ENCODE measurements around the gene ZNF48.

The ZNF48 gene

DNA sequence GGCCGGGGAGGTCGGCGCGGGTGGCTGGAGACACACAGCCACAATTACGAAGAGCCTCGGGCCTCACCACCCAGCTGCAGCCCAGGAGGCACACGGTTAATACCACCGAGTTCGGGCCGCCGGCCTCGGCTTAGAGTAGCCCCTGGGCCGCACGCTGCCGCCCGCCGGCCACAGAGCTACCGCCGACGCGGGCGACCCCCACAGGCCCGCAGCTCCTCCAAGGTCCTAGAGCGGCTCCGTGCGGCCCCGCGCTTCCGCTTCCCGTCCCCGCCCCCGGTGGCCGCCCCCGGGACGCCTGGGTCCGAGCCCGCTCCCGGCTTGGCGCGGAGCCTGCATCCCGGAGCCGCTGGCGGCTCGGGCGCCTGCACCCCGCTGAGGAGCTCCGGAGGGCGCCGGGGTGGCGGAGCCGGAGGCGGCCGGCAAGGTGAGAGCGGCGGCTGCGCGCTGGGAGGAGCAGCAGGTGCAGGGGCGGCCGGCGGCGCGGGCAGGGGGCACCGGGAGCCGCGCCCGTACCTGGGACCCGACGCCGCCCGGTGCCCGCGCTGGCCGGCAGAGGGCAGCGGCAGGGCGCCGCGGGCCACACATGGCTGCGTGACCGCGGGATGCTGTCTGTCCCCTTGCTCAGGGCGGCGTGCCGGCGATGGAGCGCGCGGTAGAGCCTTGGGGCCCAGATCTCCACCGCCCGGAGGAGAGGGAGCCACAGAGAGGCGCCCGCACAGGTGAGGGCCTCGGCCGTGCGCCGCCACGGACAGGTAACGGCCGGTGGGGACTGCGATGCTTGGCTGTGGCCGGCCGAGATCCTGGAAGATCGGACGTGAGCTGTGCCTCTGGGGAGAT lies at the start of gene ZNF48:
TSS of gene ZNF48 (plus strand) at position 266 of the 837 bp plus-strand sequence. CDS start at position 641, 375 bp downstream.
- DNase-seq = peak; percentile 60 to 76

DNA sequence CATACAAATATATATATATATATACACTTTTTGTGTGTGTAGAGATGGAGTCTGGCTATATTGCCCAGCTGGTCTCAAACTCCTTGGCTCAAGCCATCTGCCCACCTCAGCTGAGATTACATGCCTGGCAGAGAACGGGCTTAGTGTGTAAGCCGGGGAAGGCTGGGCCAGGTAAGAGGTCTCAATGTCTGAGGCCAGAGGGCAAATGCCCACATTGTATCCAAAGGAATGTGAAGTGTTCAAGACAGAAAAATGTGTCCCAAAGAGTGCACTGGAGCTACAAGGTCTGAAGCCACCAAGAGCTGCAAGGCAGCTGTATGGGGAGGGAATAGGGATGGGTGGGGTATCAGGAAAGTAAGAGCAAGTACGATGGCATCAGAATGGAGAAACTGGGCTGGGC lies 48.9 kb upstream of the ZNF48 start:
- DNase-seq = no peak

DNA sequence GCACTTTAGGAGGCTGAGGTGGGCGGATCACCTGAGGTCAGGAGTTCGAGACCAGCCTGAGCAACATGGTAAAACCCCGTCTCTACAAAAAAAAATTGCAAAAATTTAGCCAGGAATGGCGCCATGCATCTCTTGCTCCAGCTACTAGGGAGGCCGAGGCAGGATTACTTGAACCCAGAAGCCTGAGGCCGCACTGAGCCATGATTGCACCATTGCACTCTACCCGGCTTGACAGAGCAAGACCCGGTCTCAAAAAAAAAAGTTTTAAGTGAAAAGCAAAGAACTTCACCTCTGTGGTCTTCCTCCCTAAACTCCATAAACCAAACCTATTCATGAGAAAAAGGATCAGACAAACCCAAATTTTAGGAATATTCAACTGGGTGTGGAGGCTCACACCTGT lies 47.1 kb upstream of the ZNF48 start:
- no peak for DNase-seq

DNA sequence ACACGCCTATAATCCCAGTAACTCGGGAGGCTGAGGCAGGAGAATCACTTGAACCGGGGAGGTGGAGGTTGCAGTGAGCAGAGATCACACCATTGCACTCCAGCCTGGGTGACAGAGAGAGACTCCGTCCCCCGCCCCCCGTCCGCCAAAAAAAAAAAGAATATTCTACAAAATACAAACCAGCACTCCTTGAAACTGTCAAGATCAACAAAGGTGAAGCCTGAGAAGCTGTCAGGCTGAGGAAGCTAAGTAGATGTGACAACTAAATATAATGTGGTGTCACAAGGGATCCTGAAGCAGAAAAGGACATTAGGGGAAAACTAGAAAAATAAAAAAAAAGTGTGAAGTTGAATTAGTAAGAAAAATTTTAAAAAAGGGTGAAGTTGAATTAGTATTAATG lies 46.3 kb upstream of the ZNF48 start:
- no peak for DNase-seq

DNA sequence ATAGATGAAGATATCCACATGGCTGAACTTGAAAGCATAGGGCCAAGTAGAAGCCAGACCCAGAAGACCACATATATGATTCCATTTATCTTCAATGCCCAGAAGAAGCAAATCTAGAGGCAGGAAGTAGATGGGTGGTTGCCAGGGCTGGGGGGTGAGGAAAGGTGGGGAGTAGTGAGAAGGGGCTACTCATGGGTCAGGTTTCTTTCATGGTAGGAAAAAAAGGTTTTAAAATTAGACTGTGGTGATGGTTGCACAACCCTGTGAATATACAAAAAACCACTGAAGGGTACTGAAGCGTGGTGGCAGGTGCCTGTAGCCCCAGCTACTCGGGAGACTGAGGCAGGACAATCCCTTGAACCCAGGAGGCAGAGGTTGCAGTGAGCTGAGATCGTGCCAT lies 45.5 kb upstream of the ZNF48 start:
- DNase-seq = no peak

DNA sequence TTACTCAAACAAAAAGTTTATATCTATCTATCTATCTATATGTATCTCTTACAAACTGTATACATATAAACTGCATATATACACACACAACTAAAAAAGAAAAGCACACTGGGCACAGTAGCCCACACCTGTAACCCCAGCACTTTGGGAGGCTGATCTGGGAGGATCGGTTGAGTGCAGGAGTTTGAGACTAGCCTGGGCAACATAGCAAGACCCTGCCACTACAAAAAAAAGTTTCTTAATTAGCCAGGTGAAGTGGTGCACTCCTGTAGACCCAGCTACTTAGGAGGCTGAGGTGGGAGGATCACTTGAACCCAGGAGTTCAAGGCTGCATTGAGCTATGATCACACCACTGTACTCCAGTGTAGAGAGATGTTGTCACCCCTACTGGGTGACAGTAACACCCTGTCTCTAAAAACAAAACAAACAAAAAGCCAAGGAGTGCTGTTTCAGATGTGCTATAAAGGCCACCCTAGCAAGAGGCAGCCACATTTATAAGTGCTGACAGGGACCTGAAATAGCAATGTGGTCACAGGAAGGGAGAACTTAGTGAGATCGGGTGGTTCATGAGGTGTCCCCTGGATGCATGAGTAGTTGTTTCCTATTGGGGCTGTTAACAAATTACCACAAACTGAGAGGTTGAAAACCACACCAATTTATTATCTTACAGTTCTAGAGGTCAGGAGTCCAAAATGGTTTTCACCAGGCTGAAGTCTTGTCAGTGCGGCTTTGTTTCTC lies 44.9 kb upstream of the ZNF48 start:
- DNase-seq = peak; percentile 27 to 42

DNA sequence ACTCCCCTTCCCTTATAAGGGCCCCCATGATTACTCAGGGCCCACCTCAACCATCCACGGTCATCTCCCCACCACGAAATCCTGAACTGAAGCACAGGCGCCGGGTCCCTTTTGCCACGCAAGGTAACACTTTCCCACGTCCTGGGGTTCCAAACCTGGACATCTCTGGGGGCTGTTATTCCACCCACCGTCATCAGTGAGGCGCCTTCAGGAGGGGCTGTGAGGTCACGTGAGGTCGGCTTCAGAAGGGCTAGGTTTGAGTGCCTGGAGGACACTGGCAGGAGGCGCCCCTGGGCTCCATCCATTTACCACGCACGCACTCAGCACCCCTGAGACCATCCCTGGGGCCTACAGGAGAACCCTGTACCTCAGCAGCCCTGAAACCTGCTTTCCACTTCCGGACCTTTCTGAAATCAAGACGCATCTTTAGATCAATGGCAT lies 44.2 kb upstream of the ZNF48 start:
- no peak for DNase-seq

DNA sequence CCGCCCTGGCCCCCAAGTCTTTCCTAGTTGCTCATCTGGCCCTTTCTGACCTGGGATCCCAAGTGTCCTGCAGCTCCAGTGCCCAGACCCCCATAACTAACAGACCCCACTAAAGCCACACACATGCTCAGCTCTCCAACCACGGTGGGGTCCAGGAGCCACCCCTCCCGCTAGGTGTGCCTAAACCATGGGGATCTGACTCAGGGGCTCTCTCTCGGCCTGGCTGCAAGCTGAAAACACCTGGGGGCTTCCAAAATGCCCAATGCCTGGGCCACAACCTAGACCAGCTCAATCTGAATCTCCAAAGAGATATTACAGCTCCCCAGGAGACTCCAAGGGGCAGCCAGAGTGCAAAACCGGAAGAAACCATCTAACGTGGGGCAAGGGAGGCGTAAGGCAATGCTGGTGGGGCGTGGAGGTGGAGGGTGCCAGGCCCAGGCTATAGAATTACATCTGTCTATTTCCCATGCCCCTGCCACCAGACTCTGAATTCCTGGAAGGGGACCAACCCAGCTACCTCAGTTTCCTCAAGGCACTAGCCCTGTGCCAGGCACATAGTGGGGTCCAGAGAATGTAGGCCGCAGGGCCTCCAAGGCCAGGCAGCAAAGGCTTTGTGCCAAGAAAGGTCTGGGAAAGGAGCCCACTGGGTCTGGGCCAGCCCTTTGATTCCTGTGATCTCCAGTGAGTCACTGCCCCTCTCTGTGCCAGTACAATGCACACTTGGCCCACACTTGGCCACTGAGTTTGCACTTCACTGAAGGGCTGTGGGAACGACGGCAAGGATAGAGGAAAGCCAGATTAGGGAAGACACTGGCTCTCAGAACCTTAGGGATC lies 43.4 kb upstream of the ZNF48 start:
- no peak for DNase-seq

DNA sequence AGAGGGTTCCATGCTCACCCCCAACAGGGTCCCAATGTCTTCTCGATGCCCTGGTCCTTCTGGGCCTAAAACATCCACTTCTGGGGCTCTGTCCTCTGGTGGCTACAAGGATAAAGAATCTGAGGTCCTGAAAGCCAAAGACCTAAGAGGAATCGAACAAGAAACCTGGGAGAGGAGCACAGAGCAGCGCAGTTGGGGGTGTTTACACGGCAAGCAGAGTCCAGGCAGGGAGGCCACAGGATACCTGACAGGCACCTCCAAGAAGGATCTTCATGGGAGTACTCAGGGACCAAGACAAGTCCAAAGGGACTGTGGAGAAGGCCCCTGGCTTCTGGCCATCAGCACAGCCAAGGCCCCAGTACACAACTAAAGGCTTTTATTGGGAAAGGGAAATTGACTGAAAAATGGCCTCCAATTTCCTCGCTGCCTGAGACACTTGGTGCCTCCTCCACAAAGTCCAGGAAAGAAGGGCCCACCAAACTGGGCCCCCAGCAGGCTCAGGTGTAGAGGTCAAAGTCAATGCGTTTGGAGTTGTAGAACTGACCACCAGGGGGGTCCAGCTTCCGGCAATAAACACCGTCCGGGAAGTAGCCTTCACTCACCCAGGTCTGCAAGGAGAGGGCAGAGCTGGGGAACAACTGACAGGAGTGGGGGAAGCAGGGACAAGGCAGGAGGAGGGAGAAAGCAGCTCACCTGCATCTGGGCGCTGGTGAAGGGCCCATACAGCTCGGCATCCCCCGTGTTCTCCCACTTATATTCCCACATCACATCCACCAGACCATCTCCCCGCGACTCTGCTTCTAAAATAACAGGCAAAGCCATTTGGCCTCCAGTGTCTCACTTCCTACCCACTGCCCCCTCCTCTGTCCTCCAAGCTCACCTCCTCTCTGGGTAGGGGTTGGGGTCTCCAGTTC lies 42.5 kb upstream of the ZNF48 start:
- no peak for DNase-seq

DNA sequence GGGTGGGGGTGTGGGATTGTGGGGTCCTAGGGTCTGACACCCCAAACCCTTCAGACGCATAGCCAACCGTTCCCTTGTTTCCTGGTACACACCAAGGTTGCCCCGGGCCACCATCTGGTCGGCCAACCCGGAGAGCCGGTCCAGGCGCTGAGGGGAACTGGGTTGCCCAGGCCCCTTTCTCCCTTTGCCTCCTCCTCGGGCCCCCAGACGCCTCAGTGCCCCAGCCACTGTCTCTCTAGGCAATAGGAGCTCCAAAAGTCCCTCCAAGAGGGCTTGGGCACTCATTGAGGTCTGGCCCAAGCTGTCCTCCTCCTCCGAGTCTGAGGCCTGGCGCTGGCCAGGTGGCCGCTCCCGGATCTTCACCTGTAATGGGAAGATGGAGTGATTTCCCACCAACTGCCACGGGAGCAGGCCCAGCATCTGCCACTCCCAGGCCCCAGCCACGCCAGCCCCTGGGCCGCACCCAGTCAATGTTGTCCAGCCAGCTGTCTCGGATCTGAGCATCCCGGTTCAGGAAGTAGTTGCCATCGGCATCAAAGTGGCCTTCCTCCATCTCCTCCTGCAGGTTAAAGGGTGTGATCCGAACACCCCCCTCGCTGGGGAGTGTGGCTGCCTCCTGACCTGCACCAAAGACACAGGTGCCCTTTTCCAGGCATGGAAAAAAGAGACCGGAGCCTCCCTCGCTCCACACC lies 41.6 kb upstream of the ZNF48 start:
- no peak for DNase-seq

DNA sequence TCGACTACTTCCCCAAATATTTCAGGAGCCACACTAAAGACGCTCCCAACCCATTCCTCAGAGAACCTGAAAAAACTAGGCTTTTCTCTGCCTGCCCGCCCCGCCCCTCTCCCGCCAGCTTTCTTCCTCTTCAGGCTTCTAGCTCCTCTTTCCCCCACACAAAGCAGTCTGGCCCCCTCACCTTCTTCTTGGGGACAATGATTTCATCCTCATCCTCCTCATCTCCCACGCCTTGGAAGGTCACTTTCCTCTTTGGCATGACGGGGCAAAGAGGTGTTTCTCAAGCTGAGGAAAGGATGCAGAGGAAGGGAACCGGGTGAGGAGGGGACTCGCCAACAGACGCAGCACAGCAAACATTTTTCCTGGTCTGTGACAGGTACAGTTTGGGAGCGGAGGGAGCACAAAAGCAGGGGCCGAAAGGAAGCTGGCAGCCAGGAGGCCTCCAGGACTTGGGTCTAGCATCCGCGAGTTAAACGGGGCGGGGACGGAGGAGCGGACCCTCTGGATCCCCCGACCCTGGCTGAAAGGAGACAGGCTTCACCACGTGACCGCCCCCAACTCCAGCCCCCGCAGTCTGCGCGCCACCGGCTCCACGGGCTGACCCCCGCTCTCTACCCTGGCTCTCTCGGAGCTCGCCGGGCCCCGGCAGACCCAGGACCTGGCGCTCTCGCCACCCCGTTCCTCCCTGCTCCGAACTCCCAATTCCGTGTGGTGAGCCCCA lies 40.6 kb upstream of the ZNF48 start:
- DNase-seq = no peak

DNA sequence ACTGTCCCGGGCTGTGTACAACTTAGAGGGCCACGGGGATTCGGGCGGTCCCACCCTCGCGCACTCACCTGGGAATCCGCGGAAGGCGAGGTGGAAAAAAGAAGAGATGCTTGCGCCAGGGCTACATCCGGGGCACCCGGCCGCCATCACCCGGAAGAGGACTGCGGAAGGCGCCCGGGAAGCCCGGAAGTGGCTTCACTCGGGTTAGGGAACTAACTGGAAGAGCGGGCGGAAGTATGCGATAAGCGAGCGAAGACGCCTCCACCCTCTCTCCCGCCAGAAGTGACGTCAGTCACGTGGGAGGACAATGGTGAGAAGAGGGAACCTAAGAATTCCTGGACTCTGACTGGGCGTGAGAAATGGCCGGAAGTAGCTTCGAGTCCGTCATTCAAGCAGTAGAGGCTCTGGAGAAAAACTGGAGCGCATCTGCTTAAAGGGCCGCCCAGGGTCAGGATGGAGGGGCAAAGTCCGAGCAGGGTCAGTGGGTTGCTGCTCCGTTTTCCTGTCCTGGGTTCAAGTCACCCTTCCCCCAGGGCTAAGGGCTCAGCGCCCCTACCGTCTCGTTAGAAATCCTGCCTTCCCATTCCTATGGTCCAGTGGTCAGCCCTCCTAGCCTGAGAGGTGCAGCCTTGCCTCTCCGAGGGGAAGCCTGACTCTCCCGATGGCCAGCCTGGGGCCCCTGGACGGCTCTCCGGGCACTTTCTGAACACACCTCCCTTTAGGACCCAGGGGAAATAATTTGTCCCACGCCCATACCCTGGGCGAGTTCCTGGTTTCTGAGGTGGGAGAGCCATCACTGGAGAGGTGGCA lies 39.9 kb upstream of the ZNF48 start, which contains the start of gene CD2BP2:
TSS of gene CD2BP2 (minus strand) at position 165 of the 810 bp plus-strand sequence. CDS start 627 bp downstream, outside the sequence.
- DNase-seq = peak; percentile 89 to 92

DNA sequence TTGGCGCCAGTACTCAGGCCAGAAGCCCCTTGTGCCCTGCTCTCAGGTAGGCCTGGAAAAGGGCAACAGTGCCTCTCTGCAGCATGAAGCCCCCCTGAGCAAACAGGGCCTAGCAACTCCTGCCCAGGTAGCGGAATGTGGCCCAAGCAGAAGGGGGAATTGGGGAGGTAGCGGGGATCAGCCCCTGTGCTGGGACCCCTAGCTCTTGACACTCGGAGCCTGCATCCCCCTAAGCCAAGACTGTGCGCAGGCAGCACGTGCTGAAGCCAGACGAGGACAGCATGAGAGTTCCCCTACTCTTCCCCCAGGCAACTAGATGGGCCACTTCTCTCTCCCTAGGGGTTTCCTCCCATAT lies 39.3 kb upstream of the ZNF48 start:
- no peak for DNase-seq

DNA sequence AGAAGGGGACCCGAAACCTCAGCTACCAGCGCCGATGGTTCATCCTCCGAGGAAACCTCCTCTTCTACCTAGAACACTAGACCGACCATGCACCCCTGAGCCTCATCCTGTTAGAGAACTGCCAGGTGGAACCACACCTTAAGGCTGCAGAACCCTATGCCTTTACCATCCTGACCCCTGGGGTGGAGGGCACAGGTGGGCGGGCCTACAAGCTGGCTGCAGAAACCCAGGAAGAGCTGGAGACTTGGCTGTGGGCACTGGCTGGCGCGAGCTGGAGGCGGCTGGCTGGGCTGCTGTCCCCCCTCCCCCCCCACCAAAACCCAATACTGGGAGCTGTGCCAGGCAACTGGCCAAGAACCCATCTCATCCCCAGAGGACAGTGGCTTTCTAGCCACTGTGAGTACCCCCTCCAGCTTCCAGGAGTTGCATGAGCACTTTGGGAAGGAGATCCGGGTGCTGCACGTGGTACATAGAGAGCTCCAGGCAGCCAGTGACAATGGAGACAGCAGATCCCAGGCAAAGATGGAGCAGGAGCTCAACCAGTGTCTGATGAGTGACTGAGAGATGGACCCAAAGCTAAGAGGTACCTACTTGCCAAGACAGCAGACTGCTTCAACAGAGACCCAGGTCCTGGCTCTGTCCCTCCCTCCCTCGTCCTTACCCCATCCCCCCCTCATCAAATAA lies 38.7 kb upstream of the ZNF48 start:
- DNase-seq = no peak

DNA sequence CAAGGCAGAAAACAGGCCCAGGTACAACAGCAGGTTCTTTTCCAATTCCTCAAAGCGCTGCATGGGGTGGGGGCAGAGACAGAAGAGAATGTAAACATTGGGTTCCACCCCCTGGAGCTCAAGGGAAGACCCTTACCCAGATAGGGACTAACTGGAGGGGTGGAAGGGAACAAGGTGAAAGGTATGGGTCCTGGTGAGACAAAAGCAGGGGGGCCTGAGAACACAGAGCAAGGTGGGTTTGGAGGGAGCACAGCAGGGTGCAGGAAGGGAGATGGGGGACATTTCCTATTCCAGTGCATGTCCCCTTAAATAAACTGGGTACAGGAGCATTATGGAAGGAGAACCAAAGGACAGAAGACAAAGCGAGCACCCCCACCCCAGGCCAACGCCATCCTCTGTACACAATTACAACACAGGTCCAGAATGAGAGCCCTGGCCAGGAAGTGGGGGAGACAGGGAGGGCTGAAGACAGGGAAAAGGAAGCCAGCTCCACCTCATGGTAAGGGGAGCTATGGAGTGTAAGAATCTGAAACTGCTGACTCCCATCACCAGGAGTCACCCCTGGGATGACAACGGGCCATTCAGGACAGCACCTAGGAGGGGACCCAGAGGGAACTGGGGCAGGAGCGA lies 38.0 kb upstream of the ZNF48 start:
- DNase-seq = no peak

DNA sequence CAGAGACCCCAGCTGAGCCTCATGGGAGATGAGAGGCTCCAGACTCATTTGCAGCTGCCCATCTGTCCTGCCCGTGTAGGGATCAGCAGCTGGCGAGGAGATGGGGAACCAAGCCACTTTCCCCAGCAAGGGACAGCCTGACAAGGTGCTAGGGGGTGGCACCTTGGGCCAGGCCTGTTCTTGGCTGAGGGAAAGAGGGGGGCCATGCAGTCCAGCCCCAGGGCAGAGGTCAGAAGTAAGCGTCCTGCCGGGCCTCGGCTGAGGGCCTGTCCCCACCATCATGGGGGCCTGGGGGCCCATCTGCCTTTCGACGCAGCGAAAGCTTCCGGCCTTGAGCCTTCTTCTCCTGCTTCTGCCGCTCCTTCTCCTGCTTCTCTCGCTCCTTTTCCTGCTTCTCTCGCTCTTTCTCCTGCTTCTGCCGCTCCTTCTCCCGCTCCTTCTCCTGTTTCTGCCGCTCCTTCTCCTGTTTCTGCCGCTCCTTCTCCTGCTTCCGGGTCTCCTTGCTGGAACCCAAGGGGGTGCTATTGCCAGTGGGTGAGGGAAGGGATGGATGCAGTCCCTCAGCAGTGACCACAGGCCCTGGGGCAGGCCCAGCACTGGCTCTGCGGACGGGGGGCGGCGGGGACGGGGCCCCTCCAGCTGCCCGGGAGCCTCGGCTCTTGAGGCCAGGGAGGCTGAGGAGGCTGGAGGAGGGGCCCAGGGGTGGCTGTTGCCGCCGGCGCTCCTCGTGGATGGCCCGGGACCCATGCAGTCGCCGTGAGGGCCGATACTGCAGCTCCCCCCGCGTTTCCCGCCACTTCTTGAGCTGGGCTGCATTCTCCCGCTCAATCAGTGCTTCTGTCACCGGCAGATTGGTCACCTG lies 37.3 kb upstream of the ZNF48 start:
- DNase-seq = no peak

DNA sequence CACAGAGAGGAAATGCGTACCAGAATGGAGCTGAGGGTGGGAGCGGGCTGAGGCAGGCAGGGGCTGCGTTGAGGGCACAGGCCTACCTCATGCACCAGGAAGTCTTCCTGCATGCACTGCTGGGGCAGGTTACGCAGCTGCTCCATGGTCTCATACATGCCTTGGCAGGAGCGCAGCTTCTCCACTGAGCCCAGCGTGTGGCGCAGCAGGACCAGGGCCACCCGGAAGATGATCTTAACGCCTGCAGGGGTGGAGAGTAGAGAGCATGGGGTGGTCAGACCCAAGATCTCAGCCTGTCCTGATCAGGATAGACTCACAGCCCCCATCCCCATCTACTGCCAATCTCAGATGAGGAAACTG lies 36.7 kb upstream of the ZNF48 start:
- no peak for DNase-seq

Data from CD4-positive, alpha-beta T cell treated with Interleukin-1 beta for 1 hour (primary cell).